AG10803 (cell line): ENCODE results near the gene ZMYND10.

Source experiments
- DNase-seq: peaks from one replicate; pipeline ENCODE4 v3.0.0; 2010; ENCODE audit warnings: low read depth
- H3K4me3 ChIP-seq: 2 replicates; pipeline ENCODE4 v1.5.1; 2011; ENCODE audit warnings: mild to moderate bottlenecking, low read length, control low read depth
- TF ChIP-seq, protein P1 (sequence below): conservative IDR thresholded peaks from 2 replicates; pipeline ENCODE4 v1.5.1; 2011; ENCODE audit warnings: mild to moderate bottlenecking, low read length, control low read depth, inconsistent platforms

ZMYND10 gene

DNA sequence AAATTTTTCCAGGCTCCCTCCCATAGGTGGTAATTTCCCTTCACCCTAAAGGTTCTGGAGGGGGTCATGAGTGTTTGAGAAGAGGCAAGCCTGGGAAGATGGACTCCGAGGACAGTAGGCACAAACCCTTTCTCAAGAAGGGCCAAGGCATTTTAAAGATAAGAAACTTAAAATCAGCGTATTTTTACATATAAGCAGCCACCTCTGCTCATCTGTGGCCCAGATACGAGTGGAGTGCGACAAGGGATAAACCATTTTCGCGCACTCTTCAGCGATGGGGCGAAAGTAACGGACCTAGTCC, 5.4 kb downstream of the ZMYND10 start:
- TF ChIP-seq, protein P1, sequence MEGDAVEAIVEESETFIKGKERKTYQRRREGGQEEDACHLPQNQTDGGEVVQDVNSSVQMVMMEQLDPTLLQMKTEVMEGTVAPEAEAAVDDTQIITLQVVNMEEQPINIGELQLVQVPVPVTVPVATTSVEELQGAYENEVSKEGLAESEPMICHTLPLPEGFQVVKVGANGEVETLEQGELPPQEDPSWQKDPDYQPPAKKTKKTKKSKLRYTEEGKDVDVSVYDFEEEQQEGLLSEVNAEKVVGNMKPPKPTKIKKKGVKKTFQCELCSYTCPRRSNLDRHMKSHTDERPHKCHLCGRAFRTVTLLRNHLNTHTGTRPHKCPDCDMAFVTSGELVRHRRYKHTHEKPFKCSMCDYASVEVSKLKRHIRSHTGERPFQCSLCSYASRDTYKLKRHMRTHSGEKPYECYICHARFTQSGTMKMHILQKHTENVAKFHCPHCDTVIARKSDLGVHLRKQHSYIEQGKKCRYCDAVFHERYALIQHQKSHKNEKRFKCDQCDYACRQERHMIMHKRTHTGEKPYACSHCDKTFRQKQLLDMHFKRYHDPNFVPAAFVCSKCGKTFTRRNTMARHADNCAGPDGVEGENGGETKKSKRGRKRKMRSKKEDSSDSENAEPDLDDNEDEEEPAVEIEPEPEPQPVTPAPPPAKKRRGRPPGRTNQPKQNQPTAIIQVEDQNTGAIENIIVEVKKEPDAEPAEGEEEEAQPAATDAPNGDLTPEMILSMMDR = no peak
- no peak for DNase-seq
- peak overlapping the region; percentile 70 for H3K4me3 ChIP-seq

DNA sequence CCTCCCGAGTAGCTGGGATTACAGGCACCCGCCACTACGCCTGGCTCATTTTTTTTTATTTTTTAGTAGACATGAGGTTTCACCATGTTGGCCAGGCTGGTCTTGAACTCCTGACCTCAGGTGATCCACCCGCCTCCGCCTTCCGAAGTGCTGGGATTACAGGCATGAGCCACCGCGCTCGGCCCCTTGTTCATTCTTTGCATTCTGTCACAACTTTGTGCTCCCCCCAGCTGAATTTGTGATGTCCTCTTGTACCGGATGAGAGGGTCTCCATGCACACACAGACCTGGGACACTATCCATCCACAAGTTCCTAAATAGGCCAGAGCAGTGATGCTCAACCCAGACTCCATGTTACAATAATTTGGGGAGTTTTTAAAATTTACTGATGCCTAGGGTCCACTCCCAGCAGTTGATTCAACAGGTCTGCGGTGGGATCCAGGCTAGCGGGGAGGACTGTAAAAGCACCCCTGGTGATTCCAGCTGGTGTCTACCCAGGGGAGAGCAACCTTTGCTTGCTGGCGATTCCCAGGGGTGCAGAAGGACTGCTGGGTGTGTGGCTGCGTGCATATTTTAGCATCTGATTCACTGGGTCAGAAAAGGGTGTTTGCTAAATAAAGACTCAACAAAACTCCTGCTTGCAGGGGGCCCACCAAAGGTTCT, 5.9 kb downstream of the ZMYND10 start:
- H3K4me3 ChIP-seq = peak overlapping the region; percentile 70
- DNase-seq = peak; percentile 70
- TF ChIP-seq, protein P1 = no peak

DNA sequence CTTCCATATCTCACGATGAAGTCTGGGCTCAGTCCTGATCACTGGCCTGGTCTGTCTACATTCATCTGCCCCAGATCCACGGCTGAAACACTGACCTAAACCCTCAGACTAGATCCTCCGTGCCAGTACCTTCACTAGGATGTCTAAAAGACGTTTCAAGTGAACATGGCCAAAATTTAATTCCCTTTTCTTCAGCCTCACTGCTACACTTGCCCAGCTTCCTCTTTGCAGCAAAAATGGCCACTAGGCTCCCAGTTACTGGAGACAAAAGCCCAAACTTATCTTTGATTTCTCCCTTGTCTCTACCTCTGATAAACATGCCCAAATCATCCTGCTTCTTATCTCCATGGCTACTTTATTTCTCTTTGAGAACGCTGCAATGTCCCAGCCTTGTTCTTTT, 6.6 kb downstream of the ZMYND10 start:
- peak overlapping the region; percentile 26 for H3K4me3 ChIP-seq
- DNase-seq = no peak
- TF ChIP-seq, protein P1 = no peak

DNA sequence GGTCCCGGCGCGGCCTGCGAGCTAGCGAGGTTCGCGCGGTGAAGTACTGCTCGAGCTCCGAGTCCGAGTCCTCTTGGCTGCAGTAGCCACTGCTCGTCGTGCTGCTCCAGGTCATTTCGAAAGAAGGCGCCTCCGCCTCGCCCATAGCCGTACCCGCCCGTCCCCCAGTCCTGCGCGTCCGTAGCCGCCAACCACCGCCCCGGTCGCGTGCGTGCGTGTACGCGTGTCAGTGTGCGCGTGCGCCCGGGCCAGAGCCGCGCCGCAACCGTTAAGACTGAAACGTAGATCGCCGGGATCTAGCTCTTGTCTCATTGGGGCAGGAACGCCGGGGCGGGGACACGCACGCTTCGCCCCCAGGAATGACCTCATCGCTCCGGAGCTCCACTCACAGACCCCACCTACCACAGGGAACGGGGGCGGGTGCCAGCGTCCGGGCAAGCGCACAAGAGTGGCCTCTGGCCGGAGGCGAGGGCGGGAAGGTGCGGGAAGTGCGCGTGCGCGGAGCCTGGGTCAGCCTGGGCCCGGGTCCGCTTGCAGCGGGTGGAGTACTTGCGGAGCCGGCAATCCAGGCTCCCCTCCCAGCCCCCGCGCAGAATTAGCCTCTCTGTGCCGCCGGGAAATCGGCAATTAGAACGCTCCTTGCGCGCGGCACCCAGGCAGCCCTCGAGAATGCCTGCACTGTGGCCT, 8.2 kb downstream of the ZMYND10 start:
- peak; percentile 99 for DNase-seq
- peak overlapping the region; percentile 94 for H3K4me3 ChIP-seq
- TF ChIP-seq, protein P1 = no peak

DNA sequence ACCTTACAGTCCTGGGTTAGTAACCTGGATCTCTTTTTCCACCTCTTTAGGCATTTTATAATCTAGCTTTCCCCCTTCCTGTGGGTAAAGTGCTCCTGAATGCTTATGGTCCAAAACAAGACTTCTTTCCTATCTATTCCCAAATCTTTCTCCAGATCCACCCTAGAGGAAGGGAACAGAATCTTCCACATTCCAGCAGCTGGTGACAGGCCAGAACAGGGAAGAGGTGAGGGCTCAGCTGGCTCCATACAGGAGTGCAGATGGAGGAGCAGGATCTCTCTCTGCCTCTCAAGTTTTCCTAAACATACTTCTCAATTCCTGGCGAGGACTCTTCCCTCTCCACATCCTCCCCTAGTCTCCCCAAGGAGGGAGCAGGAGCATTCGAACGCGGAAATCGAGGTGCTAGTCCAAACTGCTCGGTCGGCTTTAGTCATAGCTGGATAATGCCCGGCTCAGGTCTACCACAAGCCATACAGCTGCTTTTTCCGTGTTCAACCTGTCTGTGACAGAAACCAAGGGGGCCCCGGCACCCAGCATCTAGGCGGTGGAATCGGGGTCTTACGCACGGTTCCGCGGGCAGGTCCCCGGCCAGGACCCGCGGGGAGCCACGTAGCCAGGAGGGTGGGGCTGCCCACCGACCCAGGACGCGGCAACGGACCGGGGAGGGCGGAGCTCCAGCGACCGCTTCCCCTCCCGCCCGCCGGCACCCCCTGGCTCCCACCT, 8.9 kb downstream of the ZMYND10 start:
- TF ChIP-seq, protein P1 = no peak; the same call in 1 of the 2 replicates
- peak overlapping the region; percentile 94 for H3K4me3 ChIP-seq
- DNase-seq = peak; percentile 25

DNA sequence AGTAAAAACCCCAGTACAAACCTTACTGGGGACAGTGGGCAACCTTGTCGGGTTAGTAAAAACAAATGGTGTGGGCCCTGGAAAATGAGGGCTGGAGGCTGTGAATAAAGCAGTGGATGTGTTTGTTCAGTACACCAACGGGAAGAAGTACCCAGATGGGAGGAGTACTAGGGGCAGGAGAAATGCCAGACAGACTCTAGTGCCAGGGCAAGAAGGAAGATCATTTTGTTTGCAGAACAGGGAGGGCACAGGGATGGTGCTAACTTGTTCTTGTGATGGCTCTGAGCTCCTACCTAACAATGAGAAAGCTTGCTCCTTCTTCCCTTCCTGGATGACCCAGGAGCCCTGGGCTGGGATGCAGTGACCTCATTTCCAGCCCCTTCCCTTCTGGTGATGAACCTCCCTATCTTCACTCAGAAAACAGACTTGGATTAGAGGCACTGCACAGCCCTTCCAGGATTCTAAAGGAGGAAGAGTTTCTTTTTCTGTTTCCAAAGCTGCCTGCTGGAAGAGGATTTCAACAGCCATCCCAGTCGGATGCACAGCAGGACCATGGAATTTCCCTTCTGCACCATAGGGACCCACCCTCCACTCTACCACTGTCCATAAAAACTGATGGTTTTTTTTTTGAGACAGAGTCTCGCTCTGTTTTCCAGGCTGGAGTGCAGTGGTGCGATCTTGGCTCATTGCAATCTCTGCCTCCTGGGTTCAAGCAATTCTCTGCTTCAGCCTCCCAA, 11.0 kb downstream of the ZMYND10 start:
- TF ChIP-seq, protein P1 = no peak
- no peak for DNase-seq
- H3K4me3 ChIP-seq = no peak overlapping the region; the same call in 1 of the 2 replicates
